NOMO-1 treated with dmso at 0.1 percent for 144 hours (cell line): ENCODE results near the gene PAK1.
A peak's percentile ranks its signal among the peaks of the same experiment; 100 is the strongest.
"Not testable (repeated sequence)": the region's sequence is repeated elsewhere in the genome, so short reads cannot be mapped to it uniquely, and the experiment has no call there.

ENCODE experiments used
- DNase-seq: peaks from one replicate; lab custom pipeline; 2025; ENCODE audit not compliant: unreplicated experiment; lab: John Stamatoyannopoulos, UW

Gene PAK1

GRCh38 chr11:77407613-77408012 is 66.3 kb downstream of the PAK1 start:
- no peak for DNase-seq

DNA sequence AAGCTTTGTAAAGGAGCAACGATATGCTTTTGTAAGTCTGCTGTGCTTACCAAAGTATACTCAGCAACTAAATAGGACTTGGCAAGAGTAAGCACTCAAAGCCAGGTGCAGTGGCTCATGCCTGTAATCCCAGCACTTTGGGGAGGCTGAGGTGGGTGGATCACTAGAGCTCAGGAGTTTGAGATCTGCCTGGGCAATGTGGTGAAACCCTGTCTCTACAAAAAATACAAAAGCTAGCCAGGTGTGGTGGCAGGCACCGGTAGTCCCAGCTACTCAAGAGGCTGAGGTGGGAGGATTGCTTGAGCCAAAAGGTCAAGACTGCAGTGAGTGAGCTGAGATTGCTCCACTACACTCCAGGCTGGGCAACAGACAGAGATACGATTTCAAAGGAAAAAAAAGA is 67.5 kb downstream of the PAK1 start:
- no peak for DNase-seq

DNA sequence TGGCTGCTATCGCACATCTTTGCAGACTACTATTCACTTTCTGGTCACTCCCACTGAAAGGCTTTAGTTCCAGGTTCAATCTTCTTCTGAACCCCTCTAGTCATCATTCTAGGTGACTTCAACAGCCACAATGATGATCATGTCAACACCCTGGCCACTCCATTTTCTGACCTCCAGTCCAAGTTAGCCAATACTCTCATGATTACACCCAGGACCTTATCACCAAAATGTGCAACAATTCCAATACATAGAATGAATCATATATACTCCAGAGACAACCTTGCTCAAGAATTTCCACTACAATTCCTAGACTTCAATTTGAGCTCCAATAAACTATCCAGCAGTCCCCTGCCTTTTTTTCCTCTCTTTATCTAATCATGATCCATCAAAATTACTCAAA is 70.7 kb downstream of the PAK1 start:
- no peak for DNase-seq

- peak; percentile 35 for DNase-seq
These were observed 71.7 kb downstream of the PAK1 start for GRCh38 chr11:77402218-77402556.

GRCh38 chr11:77401486-77402217 is 72.2 kb downstream of the PAK1 start:
- DNase-seq: no peak

GRCh38 chr11:77400775-77401449 is 73.0 kb downstream of the PAK1 start:
- DNase-seq: no peak

DNA sequence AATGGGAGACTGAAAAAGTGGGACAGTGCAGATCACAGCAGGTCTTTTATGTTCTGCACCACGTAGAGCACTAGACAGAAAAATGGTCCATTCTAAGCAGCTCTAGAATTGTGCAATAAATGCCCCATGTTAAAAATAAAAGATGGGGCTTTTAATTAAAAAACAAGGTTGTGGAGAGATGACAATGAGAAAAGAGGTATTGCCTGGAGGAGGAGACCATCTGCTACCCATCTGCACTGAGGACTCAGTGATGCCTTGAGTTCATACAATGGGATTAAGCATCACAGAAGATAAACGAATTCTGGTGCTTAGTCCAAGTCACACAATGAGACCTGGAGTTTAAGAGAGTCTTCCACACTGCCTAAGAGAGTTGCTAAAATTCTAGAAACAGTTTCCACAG is 73.6 kb downstream of the PAK1 start:
- DNase-seq: no peak

DNA sequence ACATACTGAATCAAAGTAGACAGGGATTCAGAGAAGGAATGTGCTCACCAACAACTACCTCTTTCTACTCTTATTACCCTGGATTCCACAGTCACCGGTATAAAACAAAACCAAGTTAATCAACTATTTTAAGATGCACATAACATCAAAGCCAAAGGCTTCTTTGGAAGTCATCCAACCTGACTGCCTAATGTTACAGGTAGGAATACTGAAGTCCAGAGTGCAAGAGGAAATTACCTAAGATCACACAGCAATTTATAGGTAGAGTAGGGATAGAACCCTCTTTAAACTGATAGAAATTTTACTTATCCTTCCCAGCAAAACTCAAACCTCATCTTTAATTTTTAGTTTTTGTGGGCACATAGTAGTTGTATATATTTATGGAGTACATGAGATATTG is 76.3 kb downstream of the PAK1 start:
- DNase-seq: no peak

DNA sequence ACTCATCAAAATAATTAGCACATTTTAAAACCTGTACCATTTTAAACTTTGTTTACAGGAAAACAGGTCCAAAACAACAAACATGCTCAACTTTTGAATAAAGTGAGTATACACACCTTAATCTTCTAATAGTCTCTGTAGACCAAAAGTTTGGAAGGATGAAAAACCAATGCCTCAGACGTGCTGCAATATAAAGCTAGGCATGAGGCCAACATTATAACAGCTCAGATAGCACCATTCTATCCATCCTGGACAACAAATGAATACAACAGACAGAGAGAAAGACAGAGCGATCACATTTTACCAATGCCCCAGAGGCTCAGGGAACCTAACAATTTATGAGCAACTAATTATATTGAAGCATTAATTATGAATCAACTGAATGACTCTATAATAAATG is 77.0 kb downstream of the PAK1 start:
- DNase-seq: no peak

- DNase-seq: no peak
These were observed 77.6 kb downstream of the PAK1 start for GRCh38 chr11:77396305-77396704.

- DNase-seq: no peak
These were observed 78.3 kb downstream of the PAK1 start for GRCh38 chr11:77395460-77396173.

DNA sequence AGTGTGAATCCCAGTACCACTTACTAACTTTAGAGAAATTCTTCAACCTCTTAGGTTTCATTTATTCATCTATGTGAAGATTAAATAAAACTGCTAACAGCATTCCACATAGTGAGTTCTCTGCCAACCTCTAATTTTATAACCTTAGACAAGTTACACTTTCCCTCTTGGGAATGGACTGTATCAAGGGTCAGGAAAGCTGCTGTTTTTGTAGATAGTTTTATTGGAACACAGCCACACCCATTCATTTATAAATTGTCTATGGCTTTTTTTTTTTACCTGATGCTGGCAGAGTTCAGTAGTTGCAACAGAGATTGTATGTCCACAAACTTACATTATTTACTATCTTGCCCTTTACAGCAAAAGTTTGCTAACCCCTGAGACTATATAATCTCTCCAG is 81.1 kb downstream of the PAK1 start:
- DNase-seq: no peak

GRCh38 chr11:77387701-77388100 is 86.2 kb downstream of the PAK1 start:
- DNase-seq: no peak

GRCh38 chr11:77386178-77386577 is 87.7 kb downstream of the PAK1 start:
- no peak for DNase-seq

- DNase-seq: not testable (repeated sequence)
These were observed 88.6 kb downstream of the PAK1 start for GRCh38 chr11:77385255-77385771.

GRCh38 chr11:77384571-77384970 is 89.3 kb downstream of the PAK1 start:
- DNase-seq: no peak

DNA sequence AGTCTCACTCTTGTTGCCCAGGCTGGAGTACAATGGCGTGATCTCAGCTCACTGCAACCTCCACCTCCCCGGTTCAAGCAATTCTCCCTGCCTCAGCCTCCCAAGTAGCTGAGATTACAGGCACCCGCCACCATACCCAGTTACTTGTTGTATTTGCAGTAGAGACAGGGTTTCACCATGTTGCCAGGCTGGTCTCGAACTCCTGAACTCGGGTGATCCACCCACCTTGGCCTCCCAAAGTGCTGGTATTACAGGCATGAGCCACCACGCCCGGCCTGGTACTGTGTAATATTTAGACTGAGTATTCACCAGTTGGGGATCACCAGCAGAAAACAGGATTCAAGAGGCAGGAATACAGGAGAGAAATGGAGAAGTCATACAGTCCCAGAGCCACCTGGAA is 90.5 kb downstream of the PAK1 start:
- not testable (repeated sequence) for DNase-seq

DNA sequence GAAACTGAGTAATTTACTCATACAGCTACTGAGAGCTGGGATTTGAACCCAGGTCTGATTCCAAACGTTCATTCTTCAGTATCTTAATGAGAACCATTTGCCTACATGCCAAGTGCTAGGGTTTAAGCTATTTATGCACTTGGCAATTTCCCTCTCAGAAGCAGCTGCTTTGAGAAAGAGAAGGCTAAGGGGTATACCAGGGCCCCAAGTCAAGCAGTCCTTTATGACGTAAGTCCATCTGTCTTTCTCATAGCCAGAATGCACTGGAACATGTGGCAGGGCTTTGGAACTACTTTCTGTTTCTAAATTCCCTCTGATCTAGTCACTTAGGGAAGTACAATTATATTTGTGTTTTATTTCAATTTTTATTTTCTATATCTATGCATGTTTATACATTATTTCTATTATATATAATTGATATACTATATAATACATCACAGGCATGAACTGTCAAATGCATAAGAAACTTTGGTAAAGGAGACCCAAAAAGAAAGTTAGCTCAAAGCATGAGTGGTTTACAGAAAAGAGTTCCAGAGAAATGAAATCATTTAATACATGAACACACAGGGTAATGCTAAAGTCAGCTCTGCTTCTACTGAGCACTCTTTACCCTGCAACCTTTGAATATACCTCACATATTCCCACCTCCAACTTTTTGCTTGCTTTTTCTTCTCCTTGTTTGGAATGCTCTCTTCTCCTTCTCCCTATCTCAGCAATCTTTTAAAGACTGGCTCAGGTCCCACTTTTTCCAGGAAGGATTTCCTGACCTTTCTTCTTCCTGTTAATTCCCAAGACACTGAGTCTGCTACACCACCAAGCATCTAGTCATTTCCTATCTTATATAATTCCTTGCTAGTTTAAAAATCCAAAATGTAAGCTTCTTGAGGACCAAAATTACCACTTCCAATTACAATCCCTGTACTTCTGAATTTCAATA is 91.9 kb downstream of the PAK1 start:
- no peak for DNase-seq

DNA sequence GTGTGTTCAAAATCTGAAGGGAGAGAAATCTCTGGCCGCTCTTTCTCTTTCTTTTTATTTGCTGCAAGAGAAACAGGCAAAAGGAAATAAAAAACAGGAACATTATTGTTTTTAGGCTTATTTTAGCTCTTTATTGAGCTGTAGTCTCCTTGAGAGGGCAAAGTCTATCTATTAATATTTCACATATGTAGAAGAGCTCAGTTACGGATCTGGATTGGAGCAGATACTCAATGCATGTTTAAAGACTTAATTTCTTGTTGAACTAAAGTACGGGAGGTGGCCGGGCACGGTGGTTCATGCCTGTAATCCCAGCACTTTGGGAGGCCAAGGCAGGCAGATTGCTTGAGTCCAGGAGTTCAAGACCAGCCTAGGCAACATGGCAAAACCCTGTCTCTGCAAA is 94.0 kb downstream of the PAK1 start:
- no peak for DNase-seq

GRCh38 chr11:77379253-77379652 is 94.6 kb downstream of the PAK1 start:
- no peak for DNase-seq

- no peak for DNase-seq
These were observed 96.2 kb downstream of the PAK1 start for GRCh38 chr11:77377734-77378133.
